Measurements from ENCODE around the gene SETMAR.
A peak's percentile ranks its signal among the peaks of the same experiment; 100 is the strongest.

Gene SETMAR

GRCh38 chr3:4351164-4351855, 48.1 kb downstream of the SETMAR start:
- peak in 1 of 51 donors; percentile 11 for DNase-seq

- no peak for DNase-seq
Observed at GRCh38 chr3:4351872-4352271, 48.7 kb downstream of the SETMAR start.

GRCh38 chr3:4355401-4356219, 52.4 kb downstream of the SETMAR start:
- DNase-seq, result peak in 7 of 51 donors; percentile 2 to 24 (median 12)

GRCh38 chr3:4356220-4356540, 53.0 kb downstream of the SETMAR start:
- no peak for DNase-seq

DNA sequence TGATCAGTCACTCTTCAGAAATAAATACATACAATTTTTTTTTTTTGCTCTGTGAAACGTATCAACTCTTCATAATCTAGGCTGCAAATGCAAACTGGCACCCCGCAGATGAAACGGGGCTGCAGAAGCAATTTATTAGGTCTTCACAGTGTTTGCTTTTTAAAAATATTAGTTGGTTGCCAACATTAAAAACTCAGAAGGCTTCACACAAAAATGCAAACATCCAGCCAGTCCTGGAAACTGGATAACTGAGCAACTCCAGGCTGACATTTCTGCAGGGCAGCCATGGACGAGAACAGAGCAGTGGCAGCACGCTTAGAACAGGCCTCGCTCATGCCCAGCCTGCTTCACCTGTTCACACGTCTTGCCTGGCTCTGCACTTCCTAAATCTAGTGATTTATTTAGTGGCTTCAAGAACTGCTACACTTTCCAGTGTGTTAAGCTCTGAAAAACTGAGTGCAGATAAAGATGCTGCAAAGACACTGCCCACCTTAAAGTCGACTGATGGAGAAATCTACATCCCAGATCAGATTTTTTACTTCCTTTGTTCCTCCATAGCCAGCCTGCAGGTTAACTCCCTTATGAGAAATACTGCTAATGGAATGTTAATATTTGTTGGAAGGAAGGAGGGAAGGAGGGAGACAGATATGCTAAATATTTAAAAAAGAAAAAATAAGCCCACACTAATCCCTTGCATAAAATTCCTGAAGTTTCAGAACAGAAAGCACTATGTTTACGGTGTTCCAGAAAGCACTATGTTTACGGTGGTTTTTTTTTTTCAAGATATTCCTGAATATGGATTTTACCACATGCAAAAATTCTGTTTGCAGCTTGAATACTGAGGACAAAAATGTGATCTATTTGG, 53.6 kb downstream of the SETMAR start:
- DNase-seq, result no peak

DNA sequence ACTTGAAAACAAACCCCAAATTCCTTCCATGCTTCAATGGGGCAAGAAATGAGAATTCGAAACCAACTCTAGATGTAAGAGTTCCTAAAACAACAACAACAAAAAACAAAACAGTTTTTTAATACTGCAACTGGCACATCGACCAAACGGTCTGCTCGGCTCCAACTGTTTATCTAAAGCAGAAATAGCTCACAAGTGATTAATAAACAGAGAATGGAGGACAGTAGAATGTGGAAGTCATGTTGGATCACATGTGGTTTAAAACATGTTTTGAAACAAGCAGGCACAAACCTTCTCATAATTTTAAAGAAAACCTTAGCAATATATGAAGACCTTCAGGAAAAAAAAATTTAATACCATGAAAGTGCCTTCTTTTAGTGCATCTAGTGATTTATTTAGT, 55.1 kb downstream of the SETMAR start:
- no peak for DNase-seq

- no peak for DNase-seq
Observed at GRCh38 chr3:4359805-4360502, 56.8 kb downstream of the SETMAR start.

GRCh38 chr3:4360817-4361216, 57.6 kb downstream of the SETMAR start:
- DNase-seq, result no peak

DNA sequence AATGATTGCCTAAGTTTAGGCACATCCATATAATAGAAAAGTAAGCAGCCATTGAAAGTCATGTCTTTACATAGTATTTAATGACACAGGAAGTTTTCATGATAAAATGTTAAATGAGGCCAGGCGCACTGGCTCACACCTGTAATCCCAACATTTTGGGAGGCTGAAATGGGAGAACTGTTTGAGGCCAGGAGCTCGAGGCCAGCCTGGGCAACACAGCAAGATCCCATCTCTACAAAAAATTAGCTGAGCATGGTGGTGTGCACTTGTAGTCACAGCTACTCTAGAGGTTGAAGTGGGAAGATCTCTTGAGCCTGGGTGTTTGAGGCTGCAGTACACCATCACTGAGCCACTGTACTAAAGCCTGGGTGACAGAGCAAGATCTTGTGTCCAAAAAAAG, 59.4 kb downstream of the SETMAR start:
- no peak for DNase-seq
